Stomach (tissue), 4 donors: Measurements from ENCODE around the gene RCOR3.

Experiments used
- POLR2A ChIP-seq, 4 donors: fragments of 450-650 bp; IDR thresholded peaks; one replicate each; pipeline ENCODE4 v1.6.1; 2016; ENCODE audit warnings: antibody characterized with exemption in 4 of 4, control low read depth in 2 of 4, mild to moderate bottlenecking in 1 of 4, moderate library complexity in 1 of 4
- TF ChIP-seq, protein P1 (sequence below), 7 experiments: fragments of 450-650 bp in 4 of 7; fragments of 200-600 bp in 3 of 7; sonication (generic) in 3 of 7; IDR thresholded peaks; one replicate each; pipeline ENCODE4 v1.5.1; 2016 to 2019; ENCODE audit warnings: antibody characterized with exemption in 7 of 7, control low read depth in 2 of 7, mild to moderate bottlenecking in 1 of 7

- no peak for TF ChIP-seq POLR2A (IDR thresholded peaks at IDR 0.05)
- TF ChIP-seq, protein P1, sequence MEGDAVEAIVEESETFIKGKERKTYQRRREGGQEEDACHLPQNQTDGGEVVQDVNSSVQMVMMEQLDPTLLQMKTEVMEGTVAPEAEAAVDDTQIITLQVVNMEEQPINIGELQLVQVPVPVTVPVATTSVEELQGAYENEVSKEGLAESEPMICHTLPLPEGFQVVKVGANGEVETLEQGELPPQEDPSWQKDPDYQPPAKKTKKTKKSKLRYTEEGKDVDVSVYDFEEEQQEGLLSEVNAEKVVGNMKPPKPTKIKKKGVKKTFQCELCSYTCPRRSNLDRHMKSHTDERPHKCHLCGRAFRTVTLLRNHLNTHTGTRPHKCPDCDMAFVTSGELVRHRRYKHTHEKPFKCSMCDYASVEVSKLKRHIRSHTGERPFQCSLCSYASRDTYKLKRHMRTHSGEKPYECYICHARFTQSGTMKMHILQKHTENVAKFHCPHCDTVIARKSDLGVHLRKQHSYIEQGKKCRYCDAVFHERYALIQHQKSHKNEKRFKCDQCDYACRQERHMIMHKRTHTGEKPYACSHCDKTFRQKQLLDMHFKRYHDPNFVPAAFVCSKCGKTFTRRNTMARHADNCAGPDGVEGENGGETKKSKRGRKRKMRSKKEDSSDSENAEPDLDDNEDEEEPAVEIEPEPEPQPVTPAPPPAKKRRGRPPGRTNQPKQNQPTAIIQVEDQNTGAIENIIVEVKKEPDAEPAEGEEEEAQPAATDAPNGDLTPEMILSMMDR (IDR thresholded peaks at IDR 0.05), result no peak
These were observed 74.7 kb downstream of the RCOR3 start for GRCh38 chr1:211333906-211334305.
